K562 (cell line): ENCODE data around the gene PDE4A. TPM values are rescaled to one million over a fixed set of nuclear protein-coding genes. Genes with fewer than 3 reads are reported as not detected.
"Not testable (repeated sequence)": the region's sequence is repeated elsewhere in the genome, so short reads cannot be mapped to it uniquely, and the experiment has no call there.

ENCODE experiments used
- ATAC-seq: fragments of 200-7000 bp; cut with Tn5 transposase; 3 replicates; pipeline ENCODE4 v1.9.1; 2020; ENCODE audit warnings: moderate library complexity
- BruUV-seq: library from RNA; stranded (reverse); fragments of 400-500 nt; replicated peaks from 2 replicates; lab custom pipeline; 2021; lab: Mats Ljungman, UMichigan
- CTCF ChIA-PET: fragments of 300-600 bp; formaldehyde crosslinking; extraction: SDS; loops from one replicate; lab custom pipeline; 2021; ENCODE audit warnings: low intra/inter-chr PET ratio; lab: Yijun Ruan, JAX
- POLR2A ChIA-PET: fragments of 300-600, 350-650 bp; sonication (Branson Sonifier 250); formaldehyde crosslinking; extraction: SDS; loops from one replicate; lab custom pipeline; 2021; ENCODE audit warnings: antibody characterized with exemption, inconsistent platforms; lab: Yijun Ruan, JAX
- DNase-seq, 4 experiments: peaks; one replicate each; pipeline versions ENCODE4 v3.0.0 to v3.0.0-alpha.2; 2011 to 2018; ENCODE audit warnings: low spot score in 3 of 4, mixed read lengths in 3 of 4; ENCODE audit errors: extremely low read depth in 1 of 4
- FAIRE-seq: peaks from 2 replicates; lab custom pipeline; 2011; peaks lifted over from hg19 to GRCh38; lab: Jason Lieb, UNC
- H2AFZ ChIP-seq: 2 replicates; pipeline ENCODE4 v1.6.0; 2011; ENCODE audit warnings: low read depth, low read length, control low read depth, inconsistent platforms
- H3K27ac ChIP-seq: fragments of 200-600 bp; 3 replicates; pipeline ENCODE4 v1.8.0; 2011; ENCODE audit warnings: low read depth, mild to moderate bottlenecking, control low read depth, inconsistent platforms, low read length, moderate library complexity, mixed read lengths; ENCODE audit errors: extremely low read depth
- H3K27me3 ChIP-seq, 2 experiments: fragments of 300-600 bp in 1 of 2; 2 replicates in 1 of 2; 3 replicates in 1 of 2; pipeline versions ENCODE4 v1.6.0 to v1.8.0; 2011; ENCODE audit warnings: inconsistent platforms in 2 of 2, low read length in 2 of 2, mild to moderate bottlenecking in 1 of 2, mixed read lengths in 1 of 2, moderate library complexity in 1 of 2; ENCODE audit not compliant: control insufficient read depth in 2 of 2, insufficient read depth in 2 of 2
- H3K36me3 ChIP-seq: fragments of 300-600 bp; 3 replicates; pipeline ENCODE4 v1.8.0; 2011; ENCODE audit warnings: mild to moderate bottlenecking, low read length, inconsistent platforms; ENCODE audit not compliant: control insufficient read depth, insufficient read depth
- H3K4me1 ChIP-seq, 2 experiments: fragments of 200-600 bp in 1 of 2; replicated peaks in 1 of 2; 2 replicates in 1 of 2; 3 replicates in 1 of 2; pipeline versions ENCODE4 v1.5.1 to v1.8.0; 2011; ENCODE audit warnings: inconsistent platforms in 2 of 2, low read length in 2 of 2, mild to moderate bottlenecking in 1 of 2, mixed read lengths in 1 of 2, moderate library complexity in 1 of 2; ENCODE audit not compliant: control insufficient read depth in 2 of 2, insufficient read depth in 2 of 2
- H3K4me2 ChIP-seq: 2 replicates; pipeline ENCODE4 v1.6.1; 2011; ENCODE audit warnings: low read length, control low read depth, inconsistent platforms, mixed read lengths; ENCODE audit not compliant: insufficient read depth
- H3K4me3 ChIP-seq: fragments of 200-600 bp; sonication (generic), shearing (Covaris generic); 2 replicates; pipeline ENCODE4 v1.5.1; 2016; ENCODE audit warnings: control low read depth, inconsistent platforms
- H3K79me2 ChIP-seq: fragments of 200-600 bp; 3 replicates; pipeline ENCODE4 v1.8.0; 2011; ENCODE audit warnings: low read length, inconsistent platforms; ENCODE audit not compliant: control insufficient read depth, insufficient read depth
- H3K9ac ChIP-seq, 2 experiments: 2 replicates each; pipeline versions ENCODE4 v1.6.0 to v1.6.1; 2011; ENCODE audit warnings: low read depth in 2 of 2, low read length in 2 of 2, control low read depth in 1 of 2, inconsistent platforms in 1 of 2, mild to moderate bottlenecking in 1 of 2, mixed read lengths in 1 of 2; ENCODE audit not compliant: insufficient read depth in 1 of 2
- H3K9me1 ChIP-seq: one replicate; pipeline ENCODE4 v1.6.0; 2011; ENCODE audit warnings: inconsistent platforms, mild to moderate bottlenecking, low read length, moderate library complexity; ENCODE audit not compliant: control insufficient read depth, insufficient read depth
- H3K9me3 ChIP-seq: replicated peaks from 2 replicates; pipeline ENCODE4 v1.5.1; 2011; ENCODE audit warnings: low read depth, low read length, inconsistent platforms; ENCODE audit not compliant: control insufficient read depth, insufficient read depth
- H4K20me1 ChIP-seq: replicated peaks from 2 replicates; pipeline ENCODE4 v1.6.1; 2011; ENCODE audit warnings: low read length, inconsistent platforms, mixed read lengths; ENCODE audit not compliant: control insufficient read depth, insufficient read depth
- HNRNPH1 ChIP-seq: fragments of 200-400 bp; formaldehyde crosslinking; optimal IDR thresholded peaks from 2 replicates; pipeline ENCODE3; 2017; ENCODE audit warnings: low read depth, mild to moderate bottlenecking, low read length, moderate library complexity
- POLR2G ChIP-seq: fragments of 200-400 bp; formaldehyde crosslinking; IDR thresholded peaks from 2 replicates; pipeline ENCODE4 v1.6.1; 2017; ENCODE audit warnings: low read depth, mild to moderate bottlenecking, antibody characterized with exemption, low read length, moderate library complexity
- RBFOX2 ChIP-seq: fragments of 200-400 bp; formaldehyde crosslinking; IDR thresholded peaks from 2 replicates; pipeline ENCODE4 v1.6.1; 2017; ENCODE audit warnings: low read depth, mild to moderate bottlenecking, low read length, moderate library complexity
- ZNF384 ChIP-seq: IDR thresholded peaks from 2 replicates; pipeline ENCODE4 v1.6.1; 2012; ENCODE audit warnings: low read depth, low read length, improper control_type of control experiment
- WGBS: fragments of 100-300 bp; shearing (Covaris generic); methylation state at CpG from one replicate; pipeline ENCODE4 v1.1.6; 2016; ENCODE audit warnings: low coverage, mixed read lengths; ENCODE audit not compliant: insufficient coverage; ENCODE audit errors: missing lambda C conversion rate; 5-methylcytosine and 5-hydroxymethylcytosine counted together
- in situ Hi-C: fragments of 300-500 bp; cut with MboI; formaldehyde crosslinking; loops from 4 replicates; pipeline ENCODE4 v1.15.0; 2018; ENCODE audit warnings: inconsistent platforms, mixed read lengths
- intact Hi-C: fragments of 100-400 bp; cut with micrococcal nuclease; formaldehyde crosslinking; loops from 2 replicates; pipeline ENCODE4 v1.14.2; 2022
- polyA plus RNA-seq, 8 experiments: library from polyadenylated mRNA; depleted of rRNA in 4 of 8; stranded (reverse) in 5 of 8; unstranded in 3 of 8; fragments of >200 nt; fragmentation: Nextera tagmentation in 2 of 8; fragmentation: Illumina TruSeq in 1 of 8; extraction: Ambion mirVana in 2 of 8; extraction: Trizol in 1 of 8; gene quantifications; 2 replicates each; pipeline versions ENCODE4 v1.2.1 to v1.2.3, GENCODE V29; 2011 to 2014; ENCODE audit warnings: inconsistent platforms in 1 of 8, missing spikeins in 1 of 8
- total RNA-seq, 7 experiments: library from RNA; depleted of rRNA in 6 of 7; stranded (reverse); fragments of >200 nt in 6 of 7; fragmentation: Illumina TruSeq in 2 of 7; extraction: Trizol in 2 of 7; gene quantifications; 2 replicates each; pipeline versions ENCODE4 v1.2.1 to v1.2.3, GENCODE V29; 2011 to 2021; ENCODE audit warnings: low replicate concordance in 1 of 7

Gene PDE4A
- total and polyA plus RNA-seq, 9 of the 15 experiments (the other 6 are each of a cell fraction or from before 2014, with no cell fraction given), result 0.66 to 26.9 (median 4.6) TPM

- not testable (repeated sequence) for H3K4me3 ChIP-seq
Observed at GRCh38 chr19:10399340-10399739, 21.0 kb upstream of the PDE4A start.

GRCh38 chr19:10399878-10400277, 20.5 kb upstream of the PDE4A start:
- Histone ChIP-seq H3K4me1 (peaks cover 18 to 48% of the 10 kb centered on the region in 2 experiments), H2AFZ (no peak overlapping the region), H3K27ac (no peak overlapping the region), H3K79me2 (peaks cover 74% of the 10 kb centered on the region), H3K36me3 (peaks cover 59% of the 10 kb centered on the region; the same call in 2 of the 3 replicates), H3K9me3 (no peaks in the 10 kb centered on the region), H3K27me3 (no peaks in the 10 kb centered on the region), H4K20me1 (peaks cover 30% of the 10 kb centered on the region), H3K4me2 (no peak overlapping the region), H3K9me1 (no peaks in the 10 kb centered on the region), H3K4me3 (no peak overlapping the region), H3K9ac (peak overlapping the region in 1 of 2 experiments; percentile 65; a peak in 1 of 4 replicates)
- intact Hi-C loops (loop anchor here (5.0 kb wide), 2 partner anchors 172 to 297 kb away; no protein-coding TSS in a partner anchor), in situ Hi-C loops (no loop called here)
- FAIRE-seq (no peak), DNase-seq (peak in 2 of 4 experiments; percentile 4 to 10), ATAC-seq (no peak)
- POLR2A ChIA-PET, result interaction anchor here (0.5 to 1.7 kb wide), 6 partner anchors 11 to 259 kb away, joined by 3 to 5 read pairs (median 3); partner anchors contain the start of gene ICAM1
- peak; percentile 47 for TF ChIP-seq RBFOX2
- TF ChIP-seq POLR2G, result 0 out of 2 replicates have a peak, but pooled peaks have one; percentile 24
- no peak for TF ChIP-seq HNRNPH1
- CTCF ChIA-PET, result no interaction called here
- BruUV-seq, result no TSS peak
- WGBS, result 98% methylated on average over 4 of the region's 8 CpGs

More at GRCh38 chr19:10399340-10399739, 21.0 kb upstream of the PDE4A start:
- in situ Hi-C loops, H3K4me2 ChIP-seq, H3K9me3 ChIP-seq, CTCF ChIA-PET, FAIRE-seq, BruUV-seq, ATAC-seq, intact Hi-C loops: not testable (repeated sequence)
- H3K79me2 ChIP-seq, result peaks cover 74% of the 10 kb centered on the region
- 89% methylated on average over 6 of the region's 8 CpGs for WGBS
- peak; percentile 38 for TF ChIP-seq ZNF384
- TF ChIP-seq, all 486 proteins: peak for 1; not testable (repeated sequence) for 485
- Histone ChIP-seq H3K36me3 (peaks cover 63% of the 10 kb centered on the region; the same call in 2 of the 3 replicates), H3K27ac (peak overlapping the region; percentile 12; the same call in 1 of the 3 replicates), H4K20me1 (peaks cover 30% of the 10 kb centered on the region), H3K4me1 (peaks cover 18 to 42% of the 10 kb centered on the region in 2 experiments), H3K9ac (peak overlapping the region; percentile 3 to 37; a peak in 3 of 4 replicates)
- POLR2A ChIA-PET, result interaction anchor here (0.5 to 1.7 kb wide), 4 partner anchors 11 to 259 kb away, joined by 3 to 5 read pairs (median 3); partner anchors contain the start of gene FDX2
- not testable (repeated sequence) for DNase-seq, H2AFZ ChIP-seq, H3K27me3 ChIP-seq, H3K9me1 ChIP-seq
